Left kidney (tissue), 2 donors: ENCODE results near the gene C16orf78. TPM values are rescaled to one million over a fixed set of nuclear protein-coding genes. Genes with fewer than 3 reads are reported as not detected.

ENCODE experiments used
- DNase-seq: peaks from one replicate; pipeline ENCODE4 v3.0.0-alpha.2; 2013
- polyA plus RNA-seq: library from polyadenylated mRNA; unstranded; fragments of 120-200 nt; gene quantifications from one replicate; pipeline ENCODE4 v1.2.1, GENCODE V29; 2013; ENCODE audit not compliant: insufficient read length

Gene C16orf78
- polyA plus RNA-seq, 1 donor = not detected

DNA sequence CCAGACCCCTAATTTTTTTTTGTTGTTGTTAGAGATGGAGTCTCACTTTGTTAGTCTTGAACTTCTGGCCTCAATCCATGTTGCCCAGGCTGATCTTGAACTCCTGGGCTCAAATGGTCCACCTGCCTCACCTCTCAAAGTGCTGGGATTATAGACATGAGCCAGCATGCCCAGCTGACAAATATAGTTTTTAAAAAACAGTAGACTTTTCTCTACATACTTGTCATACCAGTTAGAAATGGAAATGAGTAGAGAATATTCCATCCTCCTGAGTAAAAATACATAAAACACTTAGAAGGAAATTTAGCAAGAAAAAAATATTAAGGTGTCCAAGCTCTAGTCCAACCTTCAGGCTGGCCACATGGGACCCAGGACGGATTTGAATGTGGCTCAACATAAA lies 21.4 kb downstream of the C16orf78 start:
- no peak for DNase-seq

DNA sequence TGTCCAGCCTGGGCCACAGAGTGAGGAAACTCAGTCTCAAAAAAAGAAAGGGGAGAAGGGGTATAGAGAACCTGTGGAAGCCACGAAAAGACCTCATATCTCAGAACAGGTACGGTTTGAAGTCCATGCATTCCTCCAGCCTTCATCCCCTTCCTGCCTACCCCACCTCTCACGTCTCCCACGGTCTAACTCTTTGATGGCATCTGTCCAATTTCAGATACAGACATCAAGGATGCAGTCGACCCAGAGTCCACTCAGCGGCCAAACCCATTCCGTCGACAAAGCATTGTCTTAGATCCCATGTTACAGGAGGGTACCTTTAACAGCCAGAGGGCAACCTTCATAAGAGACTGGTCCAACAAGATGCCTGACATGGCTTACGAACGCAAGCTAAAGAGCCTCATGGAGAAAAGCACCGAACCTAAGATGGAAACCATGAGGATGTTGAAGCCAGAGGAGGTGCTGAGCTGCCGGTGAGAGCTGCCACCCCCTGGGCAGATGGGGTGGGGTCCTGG lies 22.7 kb downstream of the C16orf78 start:
- DNase-seq = no peak

DNA sequence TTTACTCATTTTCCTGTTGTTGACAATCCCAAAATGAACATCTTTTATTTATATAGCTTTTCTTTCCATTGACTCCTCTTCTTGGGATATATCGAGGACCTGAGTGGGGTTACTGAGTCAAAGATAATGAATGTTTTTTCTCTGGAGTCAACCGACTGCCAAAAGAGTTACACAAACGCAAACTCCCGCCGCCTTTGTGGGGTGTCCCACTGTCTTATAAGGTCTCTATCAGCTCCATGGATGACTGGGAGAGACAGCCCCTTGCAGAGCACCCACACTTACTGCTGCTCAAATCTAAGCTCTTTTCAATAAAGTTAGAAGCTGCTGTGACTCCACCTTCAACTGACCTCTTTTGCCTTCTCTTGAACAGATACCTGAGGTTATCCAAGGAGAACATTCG lies 25.2 kb downstream of the C16orf78 start:
- no peak for DNase-seq

- no peak for DNase-seq
These were observed 26.2 kb downstream of the C16orf78 start for GRCh38 chr16:49399594-49400364.

DNA sequence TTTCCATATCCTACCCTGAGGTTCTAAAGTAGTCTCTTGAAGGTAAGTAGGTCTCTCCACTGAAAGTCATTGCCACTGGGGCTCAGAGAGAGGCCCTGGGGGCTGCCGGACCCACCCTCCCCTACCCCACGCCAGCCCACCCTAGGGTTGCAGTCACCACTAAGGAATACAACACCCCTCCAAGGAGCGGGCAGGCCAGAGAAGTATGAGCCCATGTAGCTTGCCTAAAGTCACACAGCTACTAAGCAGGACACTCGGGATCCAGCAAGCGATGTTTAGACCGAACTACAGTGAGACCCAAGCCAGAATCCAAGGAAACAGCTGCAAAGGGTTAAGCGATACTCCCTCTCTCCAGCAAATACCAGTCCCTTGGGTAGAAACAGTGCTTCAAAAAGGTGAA lies 27.0 kb downstream of the C16orf78 start:
- no peak for DNase-seq

DNA sequence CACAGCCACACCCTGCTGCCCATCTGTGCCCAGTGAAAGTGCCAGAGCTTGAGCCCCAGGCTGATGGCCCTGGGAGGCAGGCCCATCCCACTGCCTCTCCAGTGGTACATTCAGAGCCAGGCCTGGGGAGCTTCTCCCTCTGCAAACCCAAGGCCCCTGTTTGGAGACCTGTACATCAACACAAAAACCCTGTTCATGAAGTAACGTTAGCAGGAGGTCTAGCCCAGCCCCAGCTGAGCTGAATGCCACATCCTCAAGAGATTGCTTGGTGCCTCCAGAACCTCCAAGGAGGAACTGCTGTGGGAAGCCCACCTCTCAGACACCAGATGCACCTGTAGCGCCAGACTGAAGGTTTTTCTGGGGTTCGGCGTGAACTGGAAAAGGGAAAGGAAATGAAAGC lies 31.5 kb downstream of the C16orf78 start:
- DNase-seq = no peak

DNA sequence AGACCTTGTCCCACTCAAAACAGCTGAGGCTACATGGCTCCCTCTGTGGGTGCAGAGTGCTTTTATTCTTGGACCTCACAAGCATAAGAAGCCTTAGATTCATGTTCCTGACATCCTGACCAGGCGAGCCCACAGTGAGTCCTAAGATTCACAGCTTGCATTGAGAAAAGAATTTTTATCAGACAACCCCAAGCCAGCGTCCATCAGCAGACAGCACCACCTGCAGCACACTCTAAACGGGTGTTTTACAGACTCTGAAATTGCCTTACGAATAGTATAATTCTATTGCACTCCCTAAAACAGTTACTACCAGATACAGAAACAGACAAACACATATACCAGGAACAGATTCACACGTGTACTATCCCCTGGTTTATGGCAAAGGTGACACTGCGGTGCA lies 31.9 kb downstream of the C16orf78 start:
- no peak for DNase-seq

GRCh38 chr16:49407873-49408550 lies 34.4 kb downstream of the C16orf78 start:
- peak; percentile 89 for DNase-seq

DNA sequence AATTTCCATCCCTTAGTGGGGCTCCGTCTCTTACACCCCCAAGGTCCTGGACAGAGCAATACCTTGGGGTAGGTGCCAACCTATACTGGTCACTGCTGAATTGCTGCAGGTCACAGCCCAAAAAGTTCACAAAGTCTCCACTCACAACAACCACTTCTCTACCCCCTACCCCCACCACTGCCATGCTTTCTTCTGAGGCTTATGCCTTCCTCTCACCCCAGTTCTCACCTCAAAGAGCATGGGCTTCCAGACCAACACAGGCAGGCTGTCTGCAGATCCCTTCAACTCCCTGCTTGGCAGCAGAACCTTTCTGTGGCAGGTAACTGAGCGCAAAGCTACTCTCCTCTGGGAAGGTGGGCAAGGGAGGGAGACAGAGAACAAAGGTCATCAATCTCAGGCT lies 35.5 kb downstream of the C16orf78 start:
- DNase-seq = no peak

- DNase-seq = no peak
These were observed 36.6 kb downstream of the C16orf78 start for GRCh38 chr16:49410226-49410625.

DNA sequence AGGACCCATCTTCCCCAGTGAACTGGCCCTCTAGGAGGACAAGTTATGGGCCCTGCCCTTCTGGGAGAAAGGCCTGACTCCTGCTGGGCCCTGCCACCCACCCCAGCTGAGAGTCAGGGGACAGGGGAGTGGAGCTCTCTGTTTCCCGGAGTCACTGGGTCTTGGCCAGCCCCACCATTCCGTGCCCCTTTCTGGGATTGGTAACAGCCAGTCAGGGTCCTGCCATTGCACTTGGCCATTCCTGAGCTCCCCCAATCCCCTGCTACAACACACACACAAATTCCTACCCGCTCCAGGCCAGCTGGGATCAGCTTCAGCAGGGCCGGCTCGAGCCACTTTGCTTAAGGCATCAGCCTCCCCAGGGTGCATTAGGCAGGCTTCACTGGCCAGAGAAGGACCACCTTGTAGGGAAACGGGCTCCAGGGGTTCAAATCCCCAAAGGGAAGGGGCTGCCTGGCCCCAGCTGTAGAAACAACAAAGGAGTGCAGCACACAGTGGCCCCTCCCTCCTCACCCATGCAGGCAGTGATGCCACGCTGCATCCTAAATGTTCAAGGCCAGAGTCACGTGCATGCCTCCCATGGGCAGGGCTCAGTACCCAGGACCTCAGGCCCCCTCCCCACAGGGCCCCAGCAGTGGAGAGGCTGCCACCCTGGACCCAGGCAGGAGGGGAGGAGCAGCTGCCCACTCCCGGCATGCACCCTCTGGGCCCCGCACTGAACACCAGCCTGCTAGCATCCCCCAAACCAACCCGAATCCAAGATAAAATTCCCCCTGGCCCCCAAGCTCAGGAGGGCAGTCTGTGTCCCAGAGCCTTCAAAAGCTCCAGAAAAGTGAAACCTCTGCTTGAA lies 37.7 kb downstream of the C16orf78 start:
- DNase-seq = no peak

DNA sequence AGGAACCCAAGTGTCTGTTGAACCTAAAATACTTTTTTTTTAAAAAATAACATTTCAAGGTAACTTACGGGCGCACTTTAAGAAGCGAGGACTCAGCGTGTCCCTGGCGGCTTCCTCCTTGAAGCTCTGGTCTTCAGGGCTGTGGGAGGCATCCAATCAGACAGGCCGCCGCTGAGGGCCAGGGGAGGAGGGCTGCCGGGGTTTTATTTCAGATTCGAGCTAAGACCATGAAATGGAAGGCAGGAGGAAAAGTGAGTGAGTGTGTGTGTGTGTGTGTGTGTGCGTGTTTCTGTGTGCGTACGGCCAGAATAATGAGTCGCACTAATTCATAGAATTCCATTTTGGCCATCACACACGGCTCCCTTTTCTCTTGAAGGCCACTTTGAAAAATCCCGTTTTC lies 41.1 kb downstream of the C16orf78 start:
- DNase-seq = peak; percentile 53

DNA sequence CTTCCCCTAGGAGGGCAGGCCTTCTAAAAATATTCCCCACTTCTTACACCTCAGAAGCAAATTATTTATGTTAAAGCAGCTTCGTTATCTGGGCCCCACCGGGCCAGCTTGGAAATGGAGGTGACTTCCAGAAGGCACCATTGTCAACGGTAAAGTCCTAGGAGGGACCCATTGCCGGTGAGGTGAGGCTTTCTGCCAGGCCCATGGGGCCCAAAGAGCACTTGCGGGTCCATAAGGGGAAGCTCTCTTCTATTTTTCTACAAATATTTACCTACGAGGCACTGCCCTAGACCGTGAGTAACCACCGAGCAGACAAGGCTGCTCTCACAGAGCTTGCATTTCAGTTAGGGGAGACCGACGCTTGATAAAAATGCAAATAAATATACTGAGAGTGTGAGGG lies 41.5 kb downstream of the C16orf78 start:
- no peak for DNase-seq

DNA sequence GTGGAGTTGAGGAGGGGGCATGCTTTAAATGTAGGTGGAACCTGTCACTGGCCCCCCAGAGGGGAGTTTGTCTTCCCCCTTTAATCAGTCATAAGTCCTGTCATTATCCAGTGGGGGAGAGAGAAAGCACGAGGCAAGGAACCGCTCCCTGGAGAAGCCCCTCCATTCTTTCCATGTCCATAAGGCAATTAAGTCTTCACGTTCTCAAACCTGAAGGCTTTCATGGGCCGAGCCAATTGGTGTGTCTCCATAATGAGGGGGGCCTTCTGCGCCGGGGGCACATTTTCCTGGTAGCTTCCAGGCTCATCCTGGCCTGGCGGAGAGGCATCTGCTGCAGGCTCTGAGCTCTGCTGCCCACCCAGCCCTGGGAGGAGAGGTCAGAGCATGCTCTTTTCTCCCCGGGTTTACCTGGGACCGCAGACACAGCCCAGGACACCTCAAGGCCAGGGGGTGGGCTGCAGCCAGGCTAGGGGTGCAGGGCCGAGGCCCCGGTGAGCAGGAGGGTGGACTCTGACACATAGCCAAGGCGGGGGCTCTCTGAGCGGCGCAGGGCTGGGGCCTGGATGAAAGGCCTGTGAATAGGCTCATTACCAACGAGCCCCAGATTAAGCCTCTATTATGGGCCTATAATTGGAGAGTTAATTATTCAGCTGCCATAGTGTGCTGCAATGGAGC lies 42.5 kb downstream of the C16orf78 start:
- no peak for DNase-seq

DNA sequence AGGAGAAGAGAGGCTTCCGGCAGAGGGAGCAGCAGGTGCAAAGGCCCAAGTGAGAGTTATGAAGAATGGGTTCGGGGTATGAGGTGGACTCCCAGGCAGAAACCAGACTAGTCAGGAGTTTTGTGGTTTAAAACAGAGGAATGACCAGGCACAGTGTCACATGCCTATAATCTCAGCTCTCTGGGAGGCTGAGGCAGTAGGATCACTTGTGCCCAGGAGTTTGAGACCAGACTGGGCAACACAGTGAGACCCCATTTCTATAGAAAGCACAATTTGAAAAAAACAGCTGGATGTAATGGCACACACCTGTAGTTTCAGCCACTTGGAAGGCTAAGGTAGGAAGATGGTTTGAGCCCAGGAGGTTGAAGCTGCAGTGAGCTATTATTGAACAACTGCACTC lies 43.8 kb downstream of the C16orf78 start:
- no peak for DNase-seq

DNA sequence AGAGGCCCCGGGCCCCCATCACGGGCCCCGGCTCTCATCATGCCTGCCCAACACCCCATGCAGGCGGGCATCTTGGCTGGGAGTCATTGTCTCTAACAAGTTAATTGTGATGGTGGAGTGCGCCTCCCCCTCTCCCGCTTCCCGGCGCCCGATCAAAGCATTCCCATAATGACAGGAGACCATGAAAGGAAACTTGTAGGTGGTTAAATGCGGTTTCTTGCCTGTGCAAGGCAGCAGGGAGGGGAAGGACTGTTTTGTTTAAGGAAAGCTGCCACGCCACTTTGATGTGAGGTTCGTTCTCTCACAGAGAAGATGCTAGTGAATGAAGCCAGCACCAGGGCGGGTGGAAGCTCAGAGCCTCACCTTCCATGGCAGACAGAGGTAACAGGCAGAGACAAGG lies 45.4 kb downstream of the C16orf78 start:
- peak; percentile 54 for DNase-seq

DNA sequence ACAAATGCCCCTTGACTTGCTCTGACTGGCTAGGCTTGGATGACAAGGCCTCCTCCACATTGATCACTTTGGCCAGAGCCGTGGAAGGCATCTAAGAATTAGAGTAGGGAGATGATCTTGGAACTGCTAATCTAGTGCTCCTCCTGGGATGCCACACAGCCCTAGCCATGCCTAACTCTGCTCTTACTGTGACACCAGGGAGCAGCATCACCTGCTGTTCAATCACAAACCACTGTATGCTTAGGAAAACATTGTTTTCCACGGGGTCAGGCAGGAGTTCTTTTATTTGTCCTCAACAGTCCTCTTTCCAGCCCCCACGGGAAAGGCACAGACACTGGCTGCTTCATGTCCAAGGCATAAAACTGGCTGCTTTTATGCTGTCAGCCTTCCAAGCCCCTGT lies 46.3 kb downstream of the C16orf78 start:
- no peak for DNase-seq

- no peak for DNase-seq
These were observed 49.3 kb downstream of the C16orf78 start for GRCh38 chr16:49422896-49423295.

- no peak for DNase-seq
These were observed 51.4 kb downstream of the C16orf78 start for GRCh38 chr16:49424961-49425360.

GRCh38 chr16:49427771-49428170 lies 54.2 kb downstream of the C16orf78 start:
- DNase-seq = no peak

DNA sequence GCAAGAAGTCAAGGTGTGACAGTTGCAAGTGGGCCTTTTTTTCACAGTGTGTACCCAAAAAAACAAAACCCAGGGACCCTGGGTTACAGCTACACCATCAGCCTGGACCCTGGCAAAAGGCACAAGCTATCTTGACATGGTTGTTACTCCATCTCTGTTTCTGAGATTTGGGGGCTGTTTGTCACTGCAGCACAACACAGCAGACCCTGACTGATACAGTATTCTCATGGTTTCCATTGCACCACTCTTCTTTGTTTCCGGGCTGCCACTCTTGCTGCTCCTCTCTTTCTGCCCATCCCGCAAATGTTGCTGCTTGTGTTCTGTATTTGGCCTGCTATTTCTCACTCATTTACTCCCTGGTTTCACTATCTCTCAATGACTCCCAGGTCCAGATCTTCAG lies 55.2 kb downstream of the C16orf78 start:
- no peak for DNase-seq

DNA sequence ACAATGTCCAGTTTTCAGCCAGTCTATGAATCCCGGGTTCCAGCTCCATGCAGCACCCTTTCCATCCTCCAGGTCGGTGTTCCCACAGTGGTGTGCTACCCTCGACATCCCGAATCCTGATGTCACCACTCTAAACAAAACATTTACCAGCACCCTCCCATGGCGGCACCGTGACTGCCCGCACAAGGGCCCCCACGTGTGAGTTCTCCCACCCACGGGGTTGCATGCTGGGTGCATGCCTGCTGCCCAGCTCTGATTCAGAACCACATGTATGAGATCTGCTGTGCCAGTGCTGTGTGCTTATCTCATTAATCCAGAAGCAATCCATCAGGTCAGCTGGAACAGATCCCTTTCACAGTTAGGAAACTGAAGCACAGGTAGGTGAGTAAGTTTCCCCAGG lies 57.4 kb downstream of the C16orf78 start:
- no peak for DNase-seq
